ENCODE measurements around the gene MIAT.

DNA sequence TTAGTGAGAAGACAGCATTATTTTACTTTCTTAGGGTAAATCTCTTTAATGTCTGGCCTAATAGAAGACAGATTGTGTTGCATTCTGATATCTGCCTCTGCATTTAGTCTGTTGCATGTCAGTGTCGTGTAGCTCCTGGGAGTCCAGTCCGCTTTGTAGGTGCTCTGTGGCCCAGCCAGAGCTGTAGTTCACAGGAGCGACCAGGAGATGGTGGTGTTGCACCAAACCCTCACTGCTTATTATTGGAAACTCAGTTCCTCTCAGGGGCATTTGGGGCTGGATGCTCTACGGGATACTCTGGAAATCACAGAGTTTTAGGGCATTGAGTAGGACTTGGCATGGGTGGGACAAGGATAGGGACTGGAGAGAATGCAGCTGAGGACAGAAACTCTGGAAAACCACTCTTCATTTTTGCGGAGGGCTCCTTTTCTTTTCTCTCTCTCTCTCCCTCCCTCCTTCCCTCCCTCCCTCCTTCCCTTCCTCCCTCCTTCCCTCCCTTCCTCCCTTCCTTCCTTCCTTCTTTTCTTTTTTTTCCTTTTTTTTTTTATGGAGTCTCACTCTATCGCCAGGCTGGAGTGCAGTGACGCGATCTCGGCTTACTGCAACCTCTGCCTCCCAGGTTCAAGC lies 21.7 kb downstream of the MIAT start:
- TF ChIP-seq, protein P1, sequence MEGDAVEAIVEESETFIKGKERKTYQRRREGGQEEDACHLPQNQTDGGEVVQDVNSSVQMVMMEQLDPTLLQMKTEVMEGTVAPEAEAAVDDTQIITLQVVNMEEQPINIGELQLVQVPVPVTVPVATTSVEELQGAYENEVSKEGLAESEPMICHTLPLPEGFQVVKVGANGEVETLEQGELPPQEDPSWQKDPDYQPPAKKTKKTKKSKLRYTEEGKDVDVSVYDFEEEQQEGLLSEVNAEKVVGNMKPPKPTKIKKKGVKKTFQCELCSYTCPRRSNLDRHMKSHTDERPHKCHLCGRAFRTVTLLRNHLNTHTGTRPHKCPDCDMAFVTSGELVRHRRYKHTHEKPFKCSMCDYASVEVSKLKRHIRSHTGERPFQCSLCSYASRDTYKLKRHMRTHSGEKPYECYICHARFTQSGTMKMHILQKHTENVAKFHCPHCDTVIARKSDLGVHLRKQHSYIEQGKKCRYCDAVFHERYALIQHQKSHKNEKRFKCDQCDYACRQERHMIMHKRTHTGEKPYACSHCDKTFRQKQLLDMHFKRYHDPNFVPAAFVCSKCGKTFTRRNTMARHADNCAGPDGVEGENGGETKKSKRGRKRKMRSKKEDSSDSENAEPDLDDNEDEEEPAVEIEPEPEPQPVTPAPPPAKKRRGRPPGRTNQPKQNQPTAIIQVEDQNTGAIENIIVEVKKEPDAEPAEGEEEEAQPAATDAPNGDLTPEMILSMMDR (IDR thresholded peaks at IDR 0.05; ENCODE audit: insufficient read depth, low read length, poor library complexity, severe bottlenecking) = peak; percentile 92
- TF ChIP-seq EZH2phosphoT487 (conservative IDR thresholded peaks at IDR 0.05; ENCODE audit: low read length) = no peak
